ENCODE measurements around the gene SYK.

Gene SYK

GRCh38 chr9:90909747-90910283, 108.2 kb downstream of the SYK start:
- no peak for DNase-seq

- no peak for DNase-seq
These were observed 112.6 kb downstream of the SYK start for GRCh38 chr9:90914196-90914595.

DNA sequence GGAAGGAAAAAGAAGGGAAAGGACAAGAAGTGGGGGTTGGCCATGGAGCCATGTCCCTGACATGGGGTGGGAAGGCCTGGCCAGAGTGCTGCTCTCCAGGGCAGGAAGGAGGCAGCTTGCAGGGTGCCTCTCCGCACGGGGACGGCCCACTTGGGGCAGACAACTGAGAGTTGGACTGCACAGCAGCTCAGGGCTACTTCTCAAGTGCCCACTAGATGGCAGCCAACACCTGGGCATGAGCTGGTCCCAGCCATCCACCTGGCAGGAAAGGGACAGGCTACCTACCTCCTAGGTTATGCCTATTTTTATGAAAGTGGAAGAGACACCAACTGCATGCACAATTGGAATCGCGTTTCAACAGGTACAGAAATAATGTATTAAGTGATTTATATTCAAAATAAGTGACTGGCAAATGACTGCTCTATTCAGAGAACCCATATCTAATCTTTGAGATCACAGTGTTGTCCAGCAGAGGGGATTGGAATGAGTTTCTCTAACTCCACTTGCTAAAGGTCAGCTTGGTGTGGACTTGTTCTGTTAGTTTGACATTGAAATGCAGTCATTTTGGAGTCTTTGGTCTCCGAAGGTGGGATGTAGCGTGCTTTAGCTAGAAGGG, 113.4 kb downstream of the SYK start:
- DNase-seq = peak; percentile 48 to 60

- peak in 1 of 2 experiments; percentile 26 for DNase-seq
These were observed 114.1 kb downstream of the SYK start for GRCh38 chr9:90915693-90916092.

DNA sequence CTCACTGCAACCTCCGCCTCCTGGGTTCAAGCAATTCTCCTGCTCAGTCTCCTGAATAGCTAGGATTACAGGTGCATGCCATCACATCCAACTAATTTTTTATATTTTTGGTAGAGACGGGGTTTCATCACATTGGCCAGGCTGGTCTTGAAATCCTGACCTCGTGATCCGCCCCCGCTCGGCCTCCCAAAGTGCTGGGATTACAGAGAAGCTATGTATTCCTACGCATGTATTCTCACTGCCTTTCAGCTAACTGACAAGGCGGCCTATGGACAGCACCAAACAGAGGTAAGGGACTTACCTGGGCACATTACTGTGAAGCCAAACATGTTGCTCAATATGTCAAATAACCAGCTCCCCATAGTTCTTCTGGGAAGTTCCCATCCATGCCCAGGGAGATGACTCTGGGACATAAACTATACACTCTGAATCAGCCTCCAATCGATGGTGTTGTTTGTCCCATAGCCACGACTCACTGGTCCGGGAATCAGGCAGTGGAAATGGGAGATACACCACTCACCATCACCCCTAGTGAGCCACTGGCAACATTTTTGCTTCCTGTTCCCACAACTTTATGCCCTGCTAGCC, 114.6 kb downstream of the SYK start:
- no peak for DNase-seq

- no peak for DNase-seq
These were observed 118.3 kb downstream of the SYK start for GRCh38 chr9:90919883-90920282.

DNA sequence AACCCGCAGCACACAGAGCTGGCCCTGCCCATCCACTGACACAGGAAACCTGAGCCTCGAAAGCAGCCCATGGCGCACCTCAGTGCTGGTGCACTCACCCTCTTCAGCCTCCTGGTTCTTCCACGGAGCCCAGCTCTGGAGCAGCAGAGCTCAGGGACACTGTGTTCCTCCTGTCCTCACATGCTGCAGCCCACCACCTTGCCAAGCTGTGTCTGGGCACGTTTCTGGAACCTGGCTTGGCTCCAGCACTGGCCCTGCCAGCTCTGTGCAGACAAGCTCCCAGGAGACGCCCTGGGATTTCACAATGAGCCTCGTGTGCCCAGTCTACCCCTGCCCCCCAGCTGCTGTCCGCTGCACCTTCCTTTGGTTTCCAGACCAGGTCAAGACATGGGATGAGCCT, 119.5 kb downstream of the SYK start:
- DNase-seq = no peak

- no peak for DNase-seq
These were observed 120.3 kb downstream of the SYK start for GRCh38 chr9:90921969-90922368.

- DNase-seq = no peak
These were observed 124.1 kb downstream of the SYK start for GRCh38 chr9:90925581-90926257.

- DNase-seq = no peak
These were observed 125.3 kb downstream of the SYK start for GRCh38 chr9:90926936-90927335.

- no peak for DNase-seq
These were observed 125.9 kb downstream of the SYK start for GRCh38 chr9:90927496-90927895.

- DNase-seq = no peak
These were observed 128.0 kb downstream of the SYK start for GRCh38 chr9:90929626-90930025.

DNA sequence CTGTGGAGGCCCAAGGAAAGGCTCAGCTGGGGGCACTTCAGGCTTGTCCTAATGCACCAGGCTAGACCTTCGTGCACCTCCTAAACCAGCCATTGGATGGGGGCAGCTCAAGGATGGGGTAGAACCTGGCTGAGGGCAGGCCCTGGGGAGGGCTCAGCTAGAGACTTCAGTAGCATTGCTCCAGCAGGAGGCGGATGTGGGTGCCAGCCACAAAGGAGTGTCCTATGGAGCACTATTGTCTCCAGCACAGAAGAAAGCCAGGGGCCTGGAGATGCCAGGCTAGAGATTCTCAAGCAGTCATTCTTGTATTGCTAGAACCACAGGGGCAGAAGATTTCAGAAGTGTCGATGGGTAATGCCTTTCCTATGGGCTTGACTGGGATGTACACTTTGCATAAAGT, 131.8 kb downstream of the SYK start:
- no peak for DNase-seq

- DNase-seq = no peak
These were observed 137.7 kb downstream of the SYK start for GRCh38 chr9:90939351-90939750.

DNA sequence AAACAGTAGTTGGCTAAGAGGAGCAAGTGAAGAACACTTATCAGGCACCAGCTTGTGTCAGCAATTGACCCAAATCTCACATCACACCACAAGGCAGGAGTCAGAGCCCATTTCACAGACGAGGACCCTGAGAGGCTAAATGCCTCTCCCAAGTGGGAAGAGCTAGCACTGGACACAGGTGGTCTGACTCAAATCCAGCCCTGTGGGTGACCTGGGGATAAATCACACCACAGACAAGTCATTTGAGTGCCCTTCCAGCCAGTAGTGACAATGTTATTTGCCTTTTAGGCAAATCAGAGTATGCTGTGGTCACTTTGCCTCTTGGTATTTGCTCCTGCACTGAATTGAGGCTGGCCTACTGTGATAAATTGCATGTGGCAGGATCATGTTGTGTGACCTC, 138.7 kb downstream of the SYK start:
- no peak for DNase-seq

GRCh38 chr9:90941661-90942060, 140.0 kb downstream of the SYK start:
- DNase-seq = no peak

DNA sequence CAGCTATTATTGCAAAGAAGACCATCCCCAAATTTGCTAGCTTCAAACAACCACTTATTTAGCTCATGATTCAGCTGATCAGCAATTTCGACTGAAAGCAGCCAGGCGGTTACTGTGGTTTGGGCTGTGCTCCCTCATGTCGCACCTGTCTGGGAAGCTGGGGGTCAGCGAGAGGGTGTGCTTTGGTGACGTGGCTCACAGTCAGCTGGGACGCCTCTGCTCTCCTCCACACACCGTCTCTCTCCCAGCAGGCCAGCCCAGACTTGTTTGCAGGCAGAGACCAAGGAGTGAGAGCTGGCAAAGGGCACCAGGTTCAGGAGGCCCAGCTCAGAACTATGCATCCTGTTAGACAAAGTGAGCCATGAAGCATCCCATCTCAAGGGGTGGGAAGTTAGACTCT, 140.9 kb downstream of the SYK start:
- DNase-seq = no peak

GRCh38 chr9:90943341-90943740, 141.7 kb downstream of the SYK start:
- no peak for DNase-seq

- no peak for DNase-seq
These were observed 143.7 kb downstream of the SYK start for GRCh38 chr9:90945336-90945735.

DNA sequence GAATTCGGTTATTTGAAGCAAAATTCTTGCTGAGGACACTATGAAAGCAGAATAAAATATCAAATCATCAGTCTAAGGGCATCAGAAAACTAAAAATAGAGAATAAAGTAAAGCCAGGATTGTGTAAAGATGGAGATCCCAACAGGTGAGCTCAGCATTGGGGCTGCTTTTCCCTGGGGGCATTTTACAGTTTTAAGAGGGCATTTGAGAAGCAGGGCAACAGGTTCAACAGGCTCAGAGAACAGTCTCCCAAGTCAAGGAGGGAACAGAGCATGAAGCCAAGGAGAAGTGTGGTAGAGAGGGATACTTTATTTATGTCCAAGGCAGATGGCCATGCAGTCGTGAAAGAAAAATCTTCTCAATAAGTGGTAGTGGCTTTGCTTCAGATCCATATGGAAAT, 145.4 kb downstream of the SYK start:
- no peak for DNase-seq

Data from AML-193 (cell line).